IMR-90 (cell line): Measurements from ENCODE around the gene SLC25A25.
"Not testable (repeated sequence)": the region's sequence is repeated elsewhere in the genome, so short reads cannot be mapped to it uniquely, and the experiment has no call there.

Source experiments
- BHLHE40 ChIP-seq: fragments of 150-350 bp; IDR thresholded peaks from 2 replicates; pipeline ENCODE4 v1.6.1; 2016; ENCODE audit warnings: mild to moderate bottlenecking, low read depth, low read length
- CTCF ChIP-seq: conservative IDR thresholded peaks from 2 replicates; pipeline ENCODE4 v1.5.1; 2012; ENCODE audit warnings: mild to moderate bottlenecking, low read depth, low read length, improper control_type of control experiment
- POLR2A ChIP-seq: IDR thresholded peaks from 2 replicates; pipeline ENCODE4 v1.6.1; 2012; ENCODE audit warnings: mild to moderate bottlenecking, low read depth, low read length
- RAD21 ChIP-seq: IDR thresholded peaks from 2 replicates; pipeline ENCODE4 v1.6.1; 2012; ENCODE audit warnings: low read length, improper control_type of control experiment

DNA sequence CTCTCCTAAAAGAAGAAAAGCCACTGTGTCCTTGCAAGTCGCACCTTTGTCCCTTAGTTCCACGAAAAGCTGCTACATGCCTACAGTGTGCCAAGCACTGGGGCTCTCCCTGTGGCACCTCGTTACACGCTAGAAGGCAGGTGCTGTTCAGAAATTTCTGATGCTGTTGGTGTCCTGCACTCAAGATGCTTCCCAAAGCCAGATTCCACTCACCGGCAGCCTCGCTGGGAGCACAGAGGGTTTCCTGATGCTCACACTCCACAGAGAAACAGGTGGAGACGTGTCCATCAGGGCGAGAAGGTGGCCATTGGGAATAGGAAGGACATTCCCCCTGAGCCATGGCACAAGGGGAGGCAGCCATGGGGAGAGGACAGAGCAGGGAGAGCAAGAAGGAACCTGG is 63.3 kb downstream of the SLC25A25 start:
- TF ChIP-seq CTCF, BHLHE40, POLR2A, RAD21: not testable (repeated sequence)
